A549 (cell line): ENCODE data around the gene C5orf58. TPM values are rescaled to one million over a fixed set of nuclear protein-coding genes. Genes with fewer than 3 reads are reported as not detected.

Experiments
- ATAC-seq, 2 experiments: fragments of 200-7000 bp in 1 of 2; fragments of >200 bp in 1 of 2; cut with Nextera tagmentation in 1 of 2; cut with Tn5 transposase in 1 of 2; 3 replicates each; pipeline versions ENCODE4 v1.8.0 to v1.9.1; 2018 to 2020; ENCODE audit warnings: mild to moderate bottlenecking in 1 of 2, moderate library complexity in 1 of 2
- CTCF ChIA-PET: fragments of 300-600 bp; sonication (Branson Sonifier 250); formaldehyde crosslinking; extraction: SDS; loops from one replicate; lab custom pipeline; 2021; ENCODE audit warnings: antibody characterized with exemption, inconsistent platforms; lab: Yijun Ruan, JAX
- POLR2A ChIA-PET: fragments of 350-600 bp; formaldehyde crosslinking; extraction: SDS; loops from one replicate; lab custom pipeline; 2021; ENCODE audit warnings: antibody characterized with exemption, inconsistent platforms; lab: Yijun Ruan, JAX
- DNase-seq, 2 experiments: peaks; one replicate each; pipeline versions ENCODE4 v3.0.0 to v3.0.0-alpha.2; 2011 to 2016; ENCODE audit warnings: low read depth in 1 of 2, low spot score in 1 of 2
- FAIRE-seq: peaks from 2 replicates; lab custom pipeline; 2011; peaks lifted over from hg19 to GRCh38; lab: Jason Lieb, UNC
- H3K27ac ChIP-seq, 2 experiments: fragments of >200 bp; sonication (Bioruptor Twin); formaldehyde crosslinking; 3 replicates each; pipeline ENCODE4 v1.5.1; 2016 to 2017
- H3K4me1 ChIP-seq: fragments of >200 bp; sonication (Bioruptor Twin); formaldehyde crosslinking; 3 replicates; pipeline ENCODE4 v1.6.1; 2016
- H3K4me2 ChIP-seq: fragments of >200 bp; sonication (Bioruptor Twin); formaldehyde crosslinking; 3 replicates; pipeline ENCODE4 v1.6.1; 2016
- H3K4me3 ChIP-seq: fragments of >200 bp; sonication (Bioruptor Twin); formaldehyde crosslinking; 3 replicates; pipeline ENCODE4 v1.5.1; 2016
- H3K9me3 ChIP-seq: fragments of >200 bp; sonication (Bioruptor Twin); formaldehyde crosslinking; 3 replicates; pipeline ENCODE4 v1.6.1; 2016
- ATOH8 ChIP-seq: fragments of 250-450 bp; sonication (Bioruptor Pico); IDR thresholded peaks from 2 replicates; pipeline ENCODE4 v1.5.0; 2020; ENCODE audit warnings: low read depth, mild to moderate bottlenecking, moderate library complexity
- BCL3 ChIP-seq: fragments of >200 bp; sonication (Bioruptor Twin); formaldehyde crosslinking; IDR thresholded peaks from 3 replicates; pipeline ENCODE4 v1.6.1; 2016
- BHLHE40 ChIP-seq: IDR thresholded peaks from 2 replicates; pipeline ENCODE4 v1.6.1; 2012; ENCODE audit warnings: low read depth, low read length, inconsistent platforms
- CBX2 ChIP-seq: fragments of 200-600 bp; sonication (generic); IDR thresholded peaks from 2 replicates; pipeline ENCODE4 v1.6.1; 2016; ENCODE audit warnings: low read depth, mild to moderate bottlenecking, borderline replicate concordance
- CBX8 ChIP-seq: fragments of 200-600 bp; sonication (generic); IDR thresholded peaks from 2 replicates; pipeline ENCODE4 v1.6.1; 2016
- CEBPB ChIP-seq, 2 experiments: fragments of >200 bp in 1 of 2; sonication (Bioruptor Twin) in 1 of 2; formaldehyde crosslinking in 1 of 2; IDR thresholded peaks; 2 replicates each; pipeline ENCODE4 v1.6.1; 2012 to 2016
- CHD4 ChIP-seq: fragments of 200-600 bp; sonication (generic); IDR thresholded peaks from 2 replicates; pipeline ENCODE4 v1.6.1; 2016; ENCODE audit warnings: antibody characterized with exemption, mild to moderate bottlenecking, borderline replicate concordance
- E2F6 ChIP-seq: IDR thresholded peaks from 2 replicates; pipeline ENCODE4 v1.6.1; 2012; ENCODE audit warnings: low read depth, borderline replicate concordance
- EHF ChIP-seq: fragments of 250-450 bp; sonication (Bioruptor Pico); IDR thresholded peaks from 2 replicates; pipeline ENCODE4 v1.5.0; 2020; ENCODE audit warnings: mild to moderate bottlenecking
- EHMT2 ChIP-seq: fragments of 200-600 bp; sonication (generic); IDR thresholded peaks from 2 replicates; pipeline ENCODE4 v1.6.1; 2016; ENCODE audit warnings: antibody characterized with exemption, low read depth, mild to moderate bottlenecking, moderate library complexity
- EP300 ChIP-seq, 2 experiments: fragments of >200 bp; sonication (Bioruptor Twin); formaldehyde crosslinking; IDR thresholded peaks; 2 replicates in 1 of 2; 3 replicates in 1 of 2; pipeline ENCODE4 v1.6.1; 2016 to 2017
- FOSB ChIP-seq: fragments of 250-450 bp; sonication (Bioruptor Pico); IDR thresholded peaks from 2 replicates; pipeline ENCODE4 v1.5.0; 2020; ENCODE audit warnings: mild to moderate bottlenecking, moderate library complexity
- FOSL2 ChIP-seq, 2 experiments: fragments of 450-650 bp in 1 of 2; fragments of >200 bp in 1 of 2; sonication (Bioruptor Twin) in 1 of 2; formaldehyde crosslinking; IDR thresholded peaks; 2 replicates each; pipeline versions ENCODE4 v1.5.0 to v1.6.1; 2016 to 2020; ENCODE audit warnings: mild to moderate bottlenecking in 1 of 2, moderate library complexity in 1 of 2
- FOXS1 ChIP-seq: fragments of 250-450 bp; sonication (Bioruptor Pico); IDR thresholded peaks from 2 replicates; pipeline ENCODE4 v1.5.0; 2020; ENCODE audit warnings: mild to moderate bottlenecking, moderate library complexity
- GATA3 ChIP-seq: IDR thresholded peaks from 2 replicates; pipeline ENCODE4 v1.6.1; 2012; ENCODE audit warnings: borderline replicate concordance
- HDAC2 ChIP-seq: fragments of 200-600 bp; sonication (generic); IDR thresholded peaks from 2 replicates; pipeline ENCODE4 v1.6.1; 2016
- HEYL ChIP-seq: fragments of 250-450 bp; sonication (Bioruptor Pico); IDR thresholded peaks from 2 replicates; pipeline ENCODE4 v1.8.0; 2021; ENCODE audit warnings: mild to moderate bottlenecking, moderate library complexity
- HMGXB4 ChIP-seq: fragments of 250-450 bp; sonication (Bioruptor Pico); IDR thresholded peaks from 2 replicates; pipeline ENCODE4 v1.5.0; 2021; ENCODE audit warnings: mild to moderate bottlenecking, moderate library complexity, borderline replicate concordance
- HOXA7 ChIP-seq: fragments of 250-450 bp; sonication (Bioruptor Pico); IDR thresholded peaks from 2 replicates; pipeline ENCODE4 v1.5.0; 2020; ENCODE audit warnings: mild to moderate bottlenecking, moderate library complexity
- HOXB5 ChIP-seq: fragments of 250-450 bp; sonication (Bioruptor Pico); IDR thresholded peaks from 2 replicates; pipeline ENCODE4 v1.5.0; 2020; ENCODE audit warnings: mild to moderate bottlenecking, moderate library complexity
- MAX ChIP-seq: IDR thresholded peaks from 2 replicates; pipeline ENCODE4 v1.6.1; 2012
- NFE2L2 ChIP-seq: fragments of 150-350 bp; conservative IDR thresholded peaks from 2 replicates; pipeline ENCODE4 v1.6.1; 2014; ENCODE audit warnings: low read length
- NPAS2 ChIP-seq: fragments of 250-450 bp; sonication (Bioruptor Pico); IDR thresholded peaks from 2 replicates; pipeline ENCODE4 v1.8.0; 2022; ENCODE audit warnings: mild to moderate bottlenecking, moderate library complexity, borderline replicate concordance
- PHF8 ChIP-seq: fragments of 200-600 bp; sonication (generic); IDR thresholded peaks from 2 replicates; pipeline ENCODE4 v1.6.1; 2016; ENCODE audit warnings: low read depth, mild to moderate bottlenecking, antibody characterized with exemption, moderate library complexity, borderline replicate concordance
- RAD21 ChIP-seq, 2 experiments: fragments of >200 bp in 1 of 2; sonication (Bioruptor Twin) in 1 of 2; formaldehyde crosslinking in 1 of 2; IDR thresholded peaks in 1 of 2; conservative IDR thresholded peaks in 1 of 2; 2 replicates in 1 of 2; 3 replicates in 1 of 2; pipeline ENCODE4 v1.6.1; 2012 to 2018; ENCODE audit warnings: inconsistent platforms in 1 of 2
- RARB ChIP-seq: fragments of 250-450 bp; sonication (Bioruptor Pico); IDR thresholded peaks from 2 replicates; pipeline ENCODE4 v1.8.0; 2021; ENCODE audit warnings: mild to moderate bottlenecking, moderate library complexity
- RCOR1 ChIP-seq: fragments of 150-350 bp; IDR thresholded peaks from 2 replicates; pipeline ENCODE4 v1.6.1; 2014; ENCODE audit warnings: antibody characterized with exemption, low read length, low read depth
- SREBF2 ChIP-seq: fragments of 450-650 bp; IDR thresholded peaks from 2 replicates; pipeline ENCODE4 v1.6.1; 2014; ENCODE audit warnings: mild to moderate bottlenecking, moderate library complexity
- TFCP2L1 ChIP-seq: fragments of 250-450 bp; sonication (Bioruptor Pico); IDR thresholded peaks from 2 replicates; pipeline ENCODE4 v1.5.0; 2021; ENCODE audit warnings: mild to moderate bottlenecking
- ZC3H11A ChIP-seq: fragments of 450-650 bp; IDR thresholded peaks from 2 replicates; pipeline ENCODE4 v1.6.1; 2014; ENCODE audit warnings: antibody characterized with exemption, mild to moderate bottlenecking
- WGBS: methylation state at CpG from one replicate; pipeline ENCODE4 v1.1.6; 2017; ENCODE audit errors: missing lambda C conversion rate; 5-methylcytosine and 5-hydroxymethylcytosine counted together
- polyA plus RNA-seq, 4 experiments: library from polyadenylated mRNA; depleted of rRNA in 3 of 4; stranded (reverse); fragments of >200 nt; fragmentation: RNase III in 1 of 4; extraction: RNeasy Plus Mini Kit Qiagen cat#74134 plus additional on column Dnase treatment in 1 of 4; gene quantifications; 2 replicates in 3 of 4; 3 replicates in 1 of 4; pipeline ENCODE4 v1.2.3, GENCODE V29; 2011 to 2017

The C5orf58 gene
- polyA plus RNA-seq, 2 of the 4 experiments (the other 2 are of a cell fraction), result not detected

GRCh38 chr5:170219615-170220014 is 13.2 kb upstream of the C5orf58 start (continued):
- no peak for TF ChIP-seq RAD21 (conservative IDR thresholded peaks at IDR 0.05 in 1 of 2, IDR thresholded peaks at IDR 0.05 in 1 of 2)
- TF ChIP-seq EP300 (IDR thresholded peaks at IDR 0.05), result no peak; a peak in 1 of 5 replicates

GRCh38 chr5:170220191-170220590 is 12.6 kb upstream of the C5orf58 start:
- DNase-seq (no peak), ATAC-seq (no peak), FAIRE-seq (no peak)
- no peak for TF ChIP-seq CEBPB (IDR thresholded peaks at IDR 0.05)
- TF ChIP-seq FOSB (CRISPR knock-in tag), result no peak
- TF ChIP-seq NPAS2 (CRISPR knock-in tag), result no peak
- TF ChIP-seq ZC3H11A, result no peak
- TF ChIP-seq CBX8, result no peak
- TF ChIP-seq E2F6, result no peak
- no peak for TF ChIP-seq HOXA7 (CRISPR knock-in tag)
- TF ChIP-seq NFE2L2, result no peak
- no peak for TF ChIP-seq HEYL (CRISPR knock-in tag)
- no peak for TF ChIP-seq EHMT2
- no peak for TF ChIP-seq BHLHE40
- TF ChIP-seq FOXS1, result no peak
- no peak for TF ChIP-seq FOSL2 (IDR thresholded peaks at IDR 0.05)
- TF ChIP-seq FOSL2 (CRISPR knock-in tag; IDR thresholded peaks at IDR 0.05), result no peak
- no peak for TF ChIP-seq TFCP2L1 (CRISPR knock-in tag)
- no peak for TF ChIP-seq HOXB5
- TF ChIP-seq EP300 (IDR thresholded peaks at IDR 0.05), result no peak
- no peak for TF ChIP-seq RARB
- TF ChIP-seq BCL3, result no peak
- no peak for TF ChIP-seq CBX2
- TF ChIP-seq ATOH8 (CRISPR knock-in tag), result no peak
- Histone ChIP-seq H3K9me3 (no peaks in the 10 kb centered on the region), H3K27ac (peak overlapping the region; percentile 41 to 67; a peak in 4 of 6 replicates), H3K4me3 (no peak overlapping the region), H3K4me2 (peak overlapping the region; percentile 39; the same call in 2 of the 3 replicates), H3K4me1 (peaks cover 22% of the 10 kb centered on the region)
- ChIA-PET CTCF (interaction anchor here (1.7 to 10.0 kb wide), 5 partner anchors 36 to 518 kb away, joined by 5 to 270 read pairs (median 10); no protein-coding TSS in a partner anchor), POLR2A (no interaction called here)
- WGBS, result 49% methylated on average over 2 of the region's 2 CpGs

GRCh38 chr5:170221327-170221741 is 11.5 kb upstream of the C5orf58 start:
- FAIRE-seq (no peak), ATAC-seq (no peak), DNase-seq (no peak)
- H3K4me1 ChIP-seq, result peaks cover 22% of the 10 kb centered on the region
- CTCF ChIA-PET, result interaction anchor here (0.8 to 10.0 kb wide), 8 partner anchors 10 to 520 kb away, joined by 3 to 270 read pairs (median 4); no protein-coding TSS in a partner anchor
- WGBS, result 74% methylated on average over 6 of the region's 6 CpGs
- H3K9me3 ChIP-seq, result no peaks in the 10 kb centered on the region
- no peak overlapping the region for H3K27ac ChIP-seq
- no peak overlapping the region for H3K4me3 ChIP-seq
- no peak overlapping the region for H3K4me2 ChIP-seq
- POLR2A ChIA-PET, result no interaction called here
- TF ChIP-seq HMGXB4 (CRISPR knock-in tag) (no peak), CBX8 (no peak), EHF (CRISPR knock-in tag) (no peak), BCL3 (no peak), HDAC2 (no peak), PHF8 (no peak), RCOR1 (no peak), FOXS1 (no peak), CHD4 (no peak), MAX (no peak), GATA3 (no peak), SREBF2 (no peak), EP300 (IDR thresholded peaks at IDR 0.05) (no peak)
